HG03108 (cell line): Measurements from ENCODE around the gene DTNA.
"Not testable (repeated sequence)": the region's sequence is repeated elsewhere in the genome, so short reads cannot be mapped to it uniquely, and the experiment has no call there.

Experiments
- ATAC-seq: cut with Tn5 transposase; IDR thresholded peaks from one replicate; pipeline ENCODE4 v1.9.1; 2021; ENCODE audit warnings: moderate library complexity; ENCODE audit not compliant: unreplicated experiment

DTNA gene

DNA sequence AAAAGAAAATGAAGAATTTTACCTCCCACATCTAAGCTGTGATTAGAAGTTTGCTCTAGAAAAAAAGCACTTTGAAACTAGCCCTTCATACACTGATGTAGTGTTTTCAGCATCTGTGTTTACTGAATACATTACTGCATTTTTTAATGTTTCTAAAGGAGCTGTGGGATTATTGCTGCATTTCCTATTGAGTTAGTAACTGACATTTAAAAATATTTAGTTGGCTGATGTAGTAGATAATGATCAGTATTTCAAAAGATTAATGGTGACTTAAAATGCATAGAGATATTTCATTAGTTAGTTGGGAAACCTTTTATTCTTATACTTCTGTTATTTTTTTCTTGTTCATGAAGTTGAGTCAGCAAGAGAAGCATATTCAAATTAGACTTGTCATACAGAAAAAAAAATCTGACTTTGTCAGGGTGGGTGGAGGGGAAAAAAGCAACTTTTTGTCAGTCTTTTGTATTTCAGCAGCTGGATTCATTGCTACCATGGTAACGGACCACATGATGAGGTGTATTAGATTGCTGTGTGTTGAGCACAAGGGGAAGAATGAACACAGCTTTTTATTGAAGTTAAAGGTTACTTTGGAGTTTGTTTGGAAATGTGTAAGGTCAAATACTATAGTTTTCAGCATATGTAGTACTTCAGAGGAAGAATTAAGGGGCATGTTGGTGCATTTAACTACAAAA, at the start of gene DTNA:
TSS of gene DTNA (plus strand) at position 549 of the 692 bp plus-strand sequence. CDS start 45,679 bp downstream, outside the sequence.
- ATAC-seq, result no peak

DNA sequence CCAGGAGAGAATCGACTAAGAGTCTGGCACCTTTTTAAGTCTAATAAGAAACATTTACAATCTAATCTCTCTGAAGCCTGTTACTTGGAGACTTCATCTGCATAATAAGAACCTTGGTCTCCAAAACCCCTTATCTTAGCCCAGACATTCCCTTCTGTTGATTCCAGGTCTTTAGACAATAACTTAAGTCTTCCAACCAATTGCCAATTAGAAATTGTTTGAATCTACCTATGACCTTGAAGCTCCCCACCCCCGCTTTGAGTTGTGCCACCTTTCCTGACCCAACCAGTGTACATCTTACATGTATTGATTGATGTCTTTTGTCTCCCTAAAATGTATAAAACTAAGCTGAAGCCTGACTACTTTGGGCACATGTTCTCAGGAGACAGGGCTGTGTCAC, 49.5 kb upstream of the DTNA start:
- ATAC-seq, result no peak

DNA sequence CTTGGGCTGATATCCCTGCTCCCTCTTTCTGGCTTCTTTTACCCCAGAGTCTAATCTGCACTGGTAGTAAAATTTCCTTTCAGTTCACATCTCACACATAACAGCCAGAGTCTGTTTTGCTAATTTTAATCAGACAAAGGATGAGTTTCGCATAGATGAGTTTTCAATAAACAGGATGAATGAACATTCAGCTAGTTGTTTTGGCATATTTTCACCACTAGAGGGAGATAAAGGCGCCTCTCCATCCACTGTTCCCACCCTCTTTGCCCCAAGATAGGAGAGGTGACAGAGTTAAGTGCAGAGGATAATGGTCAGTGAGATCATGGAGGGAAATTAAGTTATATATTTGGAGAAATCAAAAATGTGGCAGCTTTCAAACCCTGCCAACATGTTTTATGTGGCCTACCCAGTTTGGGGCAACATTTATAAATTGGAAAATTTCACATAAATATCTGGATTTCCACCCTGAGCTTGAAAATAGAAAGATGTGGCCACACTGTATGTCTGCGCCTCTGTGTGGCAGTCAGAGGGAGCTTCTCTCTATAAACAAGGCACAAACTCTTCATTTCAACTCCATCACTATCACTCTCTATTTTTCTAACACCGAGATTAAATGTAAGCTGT, 48.5 kb upstream of the DTNA start:
- ATAC-seq, result no peak

DNA sequence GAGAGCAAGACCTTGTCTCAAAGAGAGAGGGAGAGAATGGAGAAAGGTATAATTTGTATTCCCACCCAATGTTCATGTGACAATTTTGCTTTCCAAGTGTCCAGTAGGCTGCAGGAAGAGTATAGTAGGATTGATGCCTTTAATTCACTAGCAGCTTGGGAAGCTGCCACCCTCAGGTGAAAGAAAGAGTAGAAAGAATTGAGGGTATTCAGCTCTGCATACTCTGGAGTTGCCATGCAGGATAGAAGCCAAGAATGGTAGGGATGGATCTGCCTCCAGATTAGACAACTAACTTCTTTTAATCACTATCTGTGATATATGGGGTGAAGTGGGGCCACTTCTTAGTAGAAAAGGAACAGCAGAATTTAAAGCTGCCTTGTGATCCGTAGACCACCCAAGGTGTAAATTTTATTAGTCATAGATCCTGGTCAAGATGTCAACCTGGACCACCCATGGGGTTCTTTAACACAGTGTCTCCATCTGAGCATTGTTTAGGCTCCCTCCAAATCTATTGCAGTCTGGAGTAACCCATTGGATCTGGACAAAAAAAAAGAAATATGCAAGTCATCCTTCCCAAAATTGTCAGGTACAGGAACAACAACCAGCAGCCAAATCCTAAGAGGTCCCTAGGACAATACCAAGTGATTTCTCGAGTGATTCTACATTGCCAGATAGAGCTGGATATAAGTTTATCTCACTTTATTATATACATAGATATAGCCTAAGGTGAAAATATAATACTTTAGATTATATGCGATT, 33.1 kb upstream of the DTNA start:
- no peak for ATAC-seq

DNA sequence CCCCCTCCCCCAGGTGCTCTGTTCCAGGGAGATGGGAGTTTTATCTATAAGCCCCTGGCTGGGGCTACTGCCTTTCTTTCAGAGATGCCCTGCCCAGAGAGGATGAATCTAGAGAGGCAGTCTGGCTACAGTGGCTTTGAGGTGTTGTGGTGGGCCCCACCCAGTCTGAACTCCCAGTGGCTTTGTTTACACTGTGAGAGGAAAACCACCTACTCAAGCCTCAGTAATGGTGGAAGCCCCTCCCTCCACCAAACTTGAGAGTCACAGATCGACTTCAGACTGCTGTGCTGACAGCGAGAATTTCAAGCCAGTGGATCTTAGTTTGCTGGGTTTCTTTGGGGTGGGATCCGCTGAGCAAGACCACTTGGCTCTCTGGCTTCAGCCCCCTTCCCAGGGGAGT, 20.3 kb upstream of the DTNA start:
- not testable (repeated sequence) for ATAC-seq

DNA sequence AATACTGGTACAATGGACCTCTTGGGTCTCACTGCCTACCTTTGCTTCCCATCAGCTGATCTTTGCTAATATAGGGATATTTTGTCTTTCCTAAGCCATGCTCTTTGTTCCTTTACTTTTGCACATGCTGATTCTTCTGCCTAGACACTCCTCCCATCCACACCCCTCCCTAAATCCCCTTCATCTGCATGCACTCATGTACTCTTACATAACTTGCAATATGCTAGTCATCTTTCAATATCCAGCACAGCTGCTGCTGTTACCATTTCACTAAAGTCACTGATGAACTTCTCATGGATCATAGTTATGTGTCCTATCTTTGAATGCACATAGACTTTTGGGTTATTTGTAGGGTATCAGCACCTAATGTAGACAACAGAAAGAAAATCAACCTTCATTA, 18.5 kb upstream of the DTNA start:
- no peak for ATAC-seq

DNA sequence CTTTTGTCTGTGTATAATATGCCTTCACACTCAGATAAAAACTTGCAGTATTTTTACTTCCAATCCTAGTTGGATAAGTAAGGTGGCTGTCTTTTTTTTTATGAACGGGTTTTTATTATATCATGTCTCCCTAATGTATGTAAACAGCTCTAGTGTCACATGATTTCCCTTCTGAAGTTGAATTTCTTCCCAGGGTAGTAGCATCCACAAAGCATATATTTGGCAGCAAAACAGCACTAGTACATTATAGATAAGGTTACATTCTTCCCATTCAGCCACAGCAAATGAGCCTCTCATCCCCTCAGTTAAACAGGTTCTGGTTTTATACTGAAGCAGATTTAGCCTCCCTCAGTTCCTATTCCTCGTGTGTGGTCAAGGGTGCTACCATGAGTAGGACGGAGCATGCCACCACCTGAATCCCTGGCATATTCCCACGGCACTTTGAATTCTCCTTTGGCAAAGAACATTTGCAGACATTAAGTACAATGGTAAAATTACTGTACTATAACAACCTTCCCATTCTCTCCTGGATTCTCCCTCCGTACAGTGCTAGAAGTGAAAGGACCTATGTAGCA, 15.4 kb upstream of the DTNA start:
- ATAC-seq, result no peak

DNA sequence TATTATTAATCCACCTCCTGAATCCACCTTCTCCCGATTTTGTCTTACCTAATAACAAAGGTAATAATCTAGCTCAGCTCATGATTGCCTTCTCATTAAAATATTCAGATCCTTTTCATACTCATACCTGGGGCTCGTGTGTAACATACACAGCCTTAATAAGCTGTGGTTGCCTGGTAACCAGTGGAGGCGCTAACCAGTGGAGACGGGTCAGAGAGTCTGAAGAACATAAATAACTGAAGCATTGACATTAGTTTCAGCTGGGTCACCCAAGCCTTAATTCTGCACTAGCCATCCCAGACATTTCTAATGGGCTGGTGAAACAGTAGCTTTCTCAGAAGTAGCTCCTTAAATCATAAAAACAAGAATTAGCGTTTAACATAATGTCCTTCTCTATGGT, 14.8 kb upstream of the DTNA start:
- no peak for ATAC-seq

DNA sequence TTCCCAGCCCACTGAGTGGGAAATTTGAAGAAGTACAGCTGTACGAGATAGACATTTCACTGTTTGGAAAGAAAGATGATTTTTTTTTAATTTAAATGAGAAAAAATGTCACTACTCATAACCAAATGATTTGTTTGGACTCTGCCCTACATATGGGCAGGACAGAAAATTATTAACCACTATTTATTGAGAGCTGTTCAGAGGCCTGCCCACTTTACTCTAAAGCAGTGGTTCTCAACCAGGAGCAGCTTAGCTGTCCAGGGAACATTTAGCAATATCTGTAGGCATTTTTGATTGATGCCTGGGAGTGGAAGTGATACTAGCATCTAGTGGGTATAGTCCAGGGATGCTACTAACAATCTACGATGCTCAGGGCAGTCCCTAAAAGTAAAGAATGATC, 13.4 kb upstream of the DTNA start:
- no peak for ATAC-seq

DNA sequence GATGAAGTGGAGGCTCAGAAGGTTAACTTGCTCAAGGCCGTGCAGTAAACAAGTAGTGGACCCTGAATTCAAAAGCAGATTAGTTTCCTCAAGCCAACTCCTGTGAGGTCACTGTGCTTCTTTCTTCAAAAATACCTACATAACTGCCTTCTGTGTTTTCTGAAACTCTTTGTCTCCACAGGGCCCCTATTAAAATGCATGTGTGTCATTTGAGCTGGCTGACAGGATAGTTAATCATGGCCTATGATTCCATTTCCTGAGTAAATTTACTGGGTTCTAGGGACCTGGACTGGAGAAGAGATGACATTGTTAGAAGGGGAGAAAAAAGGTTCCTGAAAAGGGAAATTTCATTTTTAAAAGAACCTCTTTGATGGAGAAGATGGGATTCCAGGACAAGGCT, 12.9 kb upstream of the DTNA start:
- no peak for ATAC-seq

DNA sequence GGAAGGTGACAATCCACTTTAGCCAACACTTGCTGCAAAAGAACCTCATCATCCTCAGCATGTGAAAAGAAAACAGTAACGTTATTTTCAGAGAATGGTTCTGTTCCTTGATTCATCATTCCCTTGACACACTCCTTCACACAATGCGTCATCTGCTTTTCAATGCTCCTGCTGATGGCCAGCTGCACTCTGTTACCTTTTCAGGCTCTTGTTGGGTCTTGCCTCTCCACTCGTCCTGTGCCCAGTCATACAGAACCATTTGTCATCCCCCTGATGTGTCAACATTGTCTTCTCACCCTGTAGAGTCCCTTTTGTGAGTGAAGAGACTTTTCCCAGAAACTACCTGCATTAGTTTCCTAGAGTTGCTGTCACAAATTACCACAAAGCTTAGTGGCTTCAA, 12.2 kb upstream of the DTNA start:
- no peak for ATAC-seq

DNA sequence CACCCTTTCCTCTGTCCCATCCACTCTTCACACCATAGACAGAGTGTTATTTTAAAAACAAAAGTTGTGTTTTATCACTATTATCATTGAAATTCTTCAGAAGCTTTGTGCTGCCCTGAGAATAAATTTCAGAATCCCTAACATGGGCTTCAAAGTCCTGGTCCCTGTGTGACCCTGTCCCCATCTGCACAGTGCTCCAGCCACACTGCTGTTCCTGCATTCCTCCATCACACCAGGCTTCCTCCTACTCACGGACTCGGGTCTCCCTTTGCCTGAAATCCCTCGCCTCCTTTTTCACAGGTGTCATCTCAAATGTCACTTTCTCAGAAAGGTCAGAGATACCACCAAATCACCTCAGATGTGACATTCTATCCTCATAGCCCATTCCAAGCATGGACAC, 8.2 kb upstream of the DTNA start:
- no peak for ATAC-seq

DNA sequence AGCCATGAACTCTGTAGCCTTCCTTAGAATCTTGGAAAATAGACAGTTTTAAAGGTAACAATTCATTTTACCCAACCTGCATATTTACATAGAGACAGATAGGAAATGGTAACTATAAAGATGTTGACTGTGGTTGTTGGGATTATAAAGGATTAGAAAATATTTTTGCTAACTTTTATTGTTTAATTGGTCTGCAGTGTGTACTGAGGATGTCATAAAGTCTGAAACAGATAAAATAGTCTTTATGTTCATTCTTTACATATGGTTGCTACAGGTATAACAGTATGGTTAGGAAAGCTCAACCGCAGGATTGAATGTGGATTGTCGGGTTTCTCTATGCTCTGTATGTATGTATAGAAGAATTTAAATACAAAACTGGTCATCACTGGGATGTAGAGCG, 7.3 kb upstream of the DTNA start:
- ATAC-seq, result no peak

DNA sequence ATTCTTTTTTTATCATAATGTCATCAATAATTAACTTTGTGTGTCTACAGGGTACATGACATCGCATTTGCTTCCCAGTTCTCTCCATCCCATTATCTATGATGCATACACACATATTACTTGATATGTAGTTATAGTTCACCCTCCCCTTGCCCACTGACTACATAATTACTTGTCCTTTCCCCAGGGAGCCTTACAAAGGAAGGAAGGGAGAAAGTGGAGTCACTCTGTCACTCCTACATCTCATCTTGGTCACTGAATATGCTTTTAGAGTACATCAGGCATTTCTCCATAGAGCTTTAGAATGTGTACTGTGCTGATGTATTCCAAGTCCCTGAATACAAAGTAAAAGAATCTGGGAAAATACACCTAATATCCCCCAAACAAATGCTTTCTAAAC, 6.0 kb upstream of the DTNA start:
- ATAC-seq, result no peak

DNA sequence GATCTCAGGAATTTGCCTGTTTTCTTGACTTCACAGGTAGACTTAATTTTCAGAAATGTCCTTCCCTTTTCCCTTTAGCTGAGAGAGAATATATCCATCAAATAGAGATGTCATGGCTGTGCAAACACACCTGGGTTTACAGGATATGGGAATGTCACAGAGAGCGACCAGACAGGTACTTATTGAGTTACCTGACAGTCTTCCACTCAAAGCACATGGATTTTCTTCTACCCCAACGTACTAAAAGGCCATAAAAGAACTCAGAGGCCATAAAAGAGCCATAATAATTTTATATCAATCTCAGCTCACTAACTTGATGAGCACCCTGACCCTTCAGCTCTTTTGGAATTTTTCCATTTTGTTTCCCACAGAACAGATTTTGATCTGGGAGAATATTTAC, 5.3 kb upstream of the DTNA start:
- no peak for ATAC-seq

DNA sequence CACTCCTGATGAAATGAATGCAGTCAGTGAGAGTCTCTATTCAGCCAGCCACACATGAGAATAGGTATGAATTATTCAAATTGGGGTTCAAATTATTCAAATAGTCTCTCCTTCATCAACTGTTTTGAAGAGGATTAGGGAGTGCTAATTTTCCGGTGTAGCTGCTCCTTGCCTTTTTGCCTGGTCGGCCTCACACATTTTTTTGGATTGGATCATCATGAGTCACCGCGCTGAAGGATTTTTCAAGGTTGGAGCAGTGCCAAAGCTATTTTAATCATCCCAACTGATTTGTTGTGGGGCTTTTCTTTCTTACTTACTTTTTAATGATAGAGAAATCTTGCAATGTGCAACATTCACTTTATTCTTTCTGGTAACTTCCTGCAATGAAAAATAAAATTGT, 2.4 kb upstream of the DTNA start:
- ATAC-seq, result no peak

DNA sequence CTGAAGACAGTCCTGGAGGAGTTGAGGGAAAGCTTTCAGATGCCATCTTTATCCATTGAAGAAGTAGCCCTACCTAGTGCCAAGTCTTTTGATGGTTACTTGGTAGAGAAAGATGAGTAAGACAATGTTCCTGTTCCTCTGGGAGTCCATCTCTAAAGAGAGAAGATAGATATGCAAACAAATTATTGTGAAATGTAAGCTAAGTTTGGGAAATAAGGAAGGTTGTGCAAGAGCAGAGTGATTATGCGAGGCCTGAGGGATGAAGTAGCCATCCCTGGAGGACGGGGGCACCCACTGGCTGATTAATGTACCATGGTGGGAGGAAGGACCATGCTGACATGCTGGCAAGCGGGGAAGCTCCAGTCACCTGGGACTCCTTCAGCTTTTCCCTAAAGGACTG, 994 bp upstream of the DTNA start:
- no peak for ATAC-seq

DNA sequence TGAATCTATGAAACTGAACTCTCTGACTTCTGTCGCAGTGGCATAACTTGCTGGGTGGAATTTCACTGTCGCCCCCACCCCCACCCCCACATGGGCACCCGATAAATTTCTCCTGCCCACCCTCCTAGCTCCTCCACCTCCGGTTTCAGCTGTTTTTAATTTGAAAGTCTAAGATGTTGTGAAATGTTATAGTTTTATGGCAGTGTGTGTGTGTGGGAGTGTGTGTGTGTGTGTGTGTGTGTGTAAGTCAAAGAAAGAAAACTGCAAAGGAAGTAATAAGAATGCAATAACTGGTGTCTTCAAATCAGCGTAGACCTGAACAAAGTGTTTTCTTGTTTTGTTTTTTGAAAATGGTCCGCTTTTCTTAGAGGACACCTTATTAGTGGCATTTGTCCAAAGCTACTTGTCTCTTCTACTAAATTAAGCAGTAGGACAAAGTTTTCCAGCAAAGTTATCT, 388 bp downstream of the DTNA start:
- ATAC-seq, result no peak

DNA sequence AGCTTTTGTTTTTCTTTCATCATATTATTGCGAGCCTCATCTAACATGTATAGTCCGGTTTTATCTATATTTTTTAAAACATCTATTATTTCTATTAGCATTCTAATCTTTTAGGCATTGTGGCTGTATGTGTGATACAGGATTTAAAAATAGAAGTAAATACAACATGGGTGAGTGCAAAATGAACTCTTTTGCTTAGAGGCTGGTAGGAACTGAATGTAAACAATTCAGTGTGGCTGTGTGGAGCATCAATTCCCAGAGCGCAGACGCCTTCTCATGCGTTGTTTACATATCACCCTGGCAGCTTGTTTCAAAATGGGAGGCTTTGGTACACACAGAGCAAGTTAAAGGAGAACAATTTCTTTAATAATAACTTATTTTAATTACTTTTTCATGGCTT, 836 bp downstream of the DTNA start:
- no peak for ATAC-seq

DNA sequence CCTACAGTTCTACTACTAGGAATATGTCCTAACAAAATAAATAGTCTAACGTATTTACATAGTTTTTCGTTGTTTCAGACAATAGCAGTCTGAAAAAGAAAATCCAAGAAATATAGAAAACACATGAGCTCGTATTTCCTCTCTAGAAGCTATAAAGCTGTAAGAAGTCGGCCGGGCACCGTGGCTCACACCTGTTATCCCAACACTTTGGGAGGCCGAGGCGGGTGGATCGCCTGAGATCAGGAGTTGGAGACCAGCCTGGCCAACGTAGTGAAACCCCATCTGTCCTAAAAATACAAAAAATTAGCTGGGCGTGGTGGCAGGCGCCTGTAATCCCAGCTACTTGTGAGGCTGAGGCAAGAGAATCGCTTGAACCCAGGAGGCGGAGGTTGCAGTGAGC, 6.0 kb downstream of the DTNA start:
- ATAC-seq, result not testable (repeated sequence)

DNA sequence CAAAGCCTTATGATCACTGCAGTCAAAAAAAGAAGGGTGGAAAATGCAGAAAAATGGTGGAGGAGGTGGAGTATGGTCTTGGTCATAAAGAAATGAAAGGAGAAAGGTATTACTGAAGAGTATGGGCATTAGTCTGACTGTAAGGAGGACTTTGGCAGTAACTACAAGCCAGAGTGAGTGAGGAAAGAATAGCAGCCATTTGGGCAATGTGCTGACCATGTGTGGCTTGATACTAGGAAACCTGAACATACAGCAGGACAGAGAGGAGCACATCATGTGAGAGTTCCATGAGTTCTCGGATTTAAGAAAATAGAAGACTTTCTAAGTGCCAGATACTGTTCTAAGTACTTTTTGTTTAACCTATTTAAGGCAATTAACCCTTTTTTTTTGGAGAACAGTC, 8.5 kb downstream of the DTNA start:
- ATAC-seq, result no peak

DNA sequence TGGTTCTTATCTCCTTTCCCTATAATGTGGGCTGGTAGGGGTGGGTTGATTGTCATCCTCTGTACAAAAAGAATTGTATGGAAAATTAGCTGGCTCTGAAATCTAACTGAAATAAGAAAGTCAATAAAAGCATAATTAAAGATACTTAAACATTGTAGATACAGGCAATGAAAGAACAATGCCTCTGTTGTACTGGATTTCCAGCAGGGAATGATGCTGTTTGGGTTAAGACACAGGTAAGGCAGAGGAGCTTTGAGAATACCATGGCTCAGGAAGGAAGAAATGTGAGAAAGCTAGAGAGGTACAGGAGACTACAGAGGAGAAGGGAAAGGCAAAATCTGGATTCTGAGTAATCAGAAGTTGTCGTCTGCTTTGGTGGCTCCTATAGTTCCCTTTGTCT, 10.1 kb downstream of the DTNA start:
- ATAC-seq, result no peak
